Esophagus muscularis mucosa (tissue), 4 donors: ENCODE results near the gene GNPTG.

ENCODE experiments used
- EP300 ChIP-seq: sonication (generic); formaldehyde crosslinking; IDR thresholded peaks from one replicate; pipeline ENCODE4 v1.6.1; 2017; ENCODE audit warnings: antibody characterized with exemption
- POLR2A ChIP-seq: fragments of 450-650 bp; IDR thresholded peaks from one replicate; pipeline ENCODE4 v1.6.1; 2017; ENCODE audit warnings: antibody characterized with exemption, moderate library complexity, mild to moderate bottlenecking, low read depth
- POLR2AphosphoS5 ChIP-seq, 2 donors: sonication (generic); formaldehyde crosslinking; IDR thresholded peaks; one replicate each; pipeline ENCODE4 v1.6.1; 2017; ENCODE audit warnings: antibody characterized with exemption in 2 of 2
- TF ChIP-seq, protein P1 (sequence below), 3 experiments: fragments of 200-600 bp in 2 of 3; fragments of 450-650 bp in 1 of 3; sonication (generic) in 2 of 3; IDR thresholded peaks; one replicate each; pipeline ENCODE4 v1.5.1; 2017 to 2019; ENCODE audit warnings: antibody characterized with exemption in 3 of 3, mild to moderate bottlenecking in 2 of 3, moderate library complexity in 1 of 3

DNA sequence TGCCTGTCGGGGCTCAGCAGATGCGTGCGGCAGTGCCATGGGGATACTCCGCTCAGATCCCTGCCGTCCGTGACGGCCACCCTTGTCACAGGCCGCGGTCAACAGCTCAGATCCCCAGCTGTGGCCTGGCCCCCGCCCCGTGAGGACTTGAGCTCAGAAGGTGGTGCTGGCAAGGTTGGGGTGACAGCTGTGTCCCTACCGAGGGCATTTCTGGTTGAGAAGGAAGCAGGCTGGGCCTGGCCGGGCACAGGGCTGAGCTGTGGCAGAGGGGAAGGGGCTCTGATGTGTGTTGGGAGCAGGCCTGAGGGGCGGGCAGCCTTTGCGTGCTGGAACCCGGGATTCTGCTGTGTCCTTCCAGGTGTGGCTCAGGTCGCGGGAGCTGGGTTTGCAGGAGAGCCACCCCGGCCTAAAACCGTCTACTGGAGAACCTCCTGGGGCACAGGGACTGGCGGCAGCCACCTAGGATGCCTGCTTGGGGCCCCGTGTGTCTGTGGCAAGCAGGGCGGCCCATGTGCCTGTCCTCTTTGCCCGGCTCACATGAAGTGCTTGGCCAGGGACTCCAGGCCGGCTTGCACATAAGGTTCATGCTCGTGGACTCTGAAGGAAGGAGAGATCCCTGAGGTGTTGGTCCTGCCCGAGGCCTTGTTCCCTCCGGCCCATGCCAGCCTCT lies 37.2 kb upstream of the GNPTG start:
- no peak for TF ChIP-seq POLR2AphosphoS5 (IDR thresholded peaks at IDR 0.05)
- TF ChIP-seq EP300: no peak
- TF ChIP-seq, protein P1, sequence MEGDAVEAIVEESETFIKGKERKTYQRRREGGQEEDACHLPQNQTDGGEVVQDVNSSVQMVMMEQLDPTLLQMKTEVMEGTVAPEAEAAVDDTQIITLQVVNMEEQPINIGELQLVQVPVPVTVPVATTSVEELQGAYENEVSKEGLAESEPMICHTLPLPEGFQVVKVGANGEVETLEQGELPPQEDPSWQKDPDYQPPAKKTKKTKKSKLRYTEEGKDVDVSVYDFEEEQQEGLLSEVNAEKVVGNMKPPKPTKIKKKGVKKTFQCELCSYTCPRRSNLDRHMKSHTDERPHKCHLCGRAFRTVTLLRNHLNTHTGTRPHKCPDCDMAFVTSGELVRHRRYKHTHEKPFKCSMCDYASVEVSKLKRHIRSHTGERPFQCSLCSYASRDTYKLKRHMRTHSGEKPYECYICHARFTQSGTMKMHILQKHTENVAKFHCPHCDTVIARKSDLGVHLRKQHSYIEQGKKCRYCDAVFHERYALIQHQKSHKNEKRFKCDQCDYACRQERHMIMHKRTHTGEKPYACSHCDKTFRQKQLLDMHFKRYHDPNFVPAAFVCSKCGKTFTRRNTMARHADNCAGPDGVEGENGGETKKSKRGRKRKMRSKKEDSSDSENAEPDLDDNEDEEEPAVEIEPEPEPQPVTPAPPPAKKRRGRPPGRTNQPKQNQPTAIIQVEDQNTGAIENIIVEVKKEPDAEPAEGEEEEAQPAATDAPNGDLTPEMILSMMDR (IDR thresholded peaks at IDR 0.05): no peak
- no peak for TF ChIP-seq POLR2A
